PFSK-1 (cell line): ENCODE data around the gene NAV2.

Experiments used
- SIN3A ChIP-seq: IDR thresholded peaks from 2 replicates; pipeline ENCODE4 v1.6.1; 2012; ENCODE audit warnings: mild to moderate bottlenecking, low read length, moderate library complexity, borderline replicate concordance; ENCODE audit not compliant: insufficient read depth
- TAF1 ChIP-seq: IDR thresholded peaks from 2 replicates; pipeline ENCODE4 v1.6.1; 2012; ENCODE audit warnings: low read length, control low read depth, borderline replicate concordance; ENCODE audit not compliant: insufficient read depth

- no peak for TF ChIP-seq SIN3A
- no peak for TF ChIP-seq TAF1
These were observed 156.8 kb downstream of the NAV2 start for GRCh38 chr11:19869466-19869865.
